ENCODE measurements around the gene ATXN2. TPM values are rescaled to one million over a fixed set of nuclear protein-coding genes. Genes with fewer than 3 reads are reported as not detected.

Gene ATXN2
- total RNA-seq, 2 experiments from 2014 or later = 36.1 to 81.4 TPM

DNA sequence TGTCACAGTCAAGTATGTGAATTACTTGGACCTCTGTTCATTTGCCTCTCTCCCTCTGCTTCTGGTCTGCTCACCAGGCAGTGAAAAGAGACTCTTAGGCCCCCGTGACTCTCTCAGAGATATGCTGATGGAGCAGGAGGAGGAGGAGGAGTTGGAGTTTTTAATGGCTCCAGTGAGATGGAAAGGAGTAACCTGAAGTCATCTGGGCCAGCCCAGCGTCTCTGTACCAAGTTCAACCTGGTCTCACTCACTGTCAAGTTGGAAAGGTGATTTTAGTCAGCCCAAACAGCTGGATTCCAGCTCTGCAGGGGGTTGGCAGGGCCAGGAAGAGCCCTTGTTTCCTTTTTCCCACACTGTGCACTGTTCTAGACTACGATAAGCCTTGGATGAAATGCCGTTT, 144.8 kb downstream of the ATXN2 start:
- Histone ChIP-seq H3K4me1 (ENCODE audit: insufficient read depth, low read length, poor library complexity, severe bottlenecking) (peaks cover 10% of the 10 kb centered on the region), H3K79me2 (ENCODE audit: insufficient read depth, low read depth, low read length) (no peaks in the 10 kb centered on the region), H3K4me3 (ENCODE audit: low read depth, low read length, poor library complexity, severe bottlenecking) (no peak overlapping the region), H3K9me3 (ENCODE audit: low read length) (no peaks in the 10 kb centered on the region), H4K20me1 (ENCODE audit: insufficient read depth, low read length) (no peaks in the 10 kb centered on the region; the same call in 1 of the 2 replicates), H2AFZ (ENCODE audit: low read length) (no peak overlapping the region), H3K27ac (ENCODE audit: low read depth, low read length, poor library complexity, severe bottlenecking) (no peak overlapping the region), H3K9me2 (ENCODE audit: insufficient read depth, low read length) (no peaks in the 10 kb centered on the region), H3K4me2 (ENCODE audit: low read length) (no peak overlapping the region), H3K36me3 (ENCODE audit: insufficient read depth, low read length) (peaks cover 78% of the 10 kb centered on the region)
- TF ChIP-seq, protein P1, sequence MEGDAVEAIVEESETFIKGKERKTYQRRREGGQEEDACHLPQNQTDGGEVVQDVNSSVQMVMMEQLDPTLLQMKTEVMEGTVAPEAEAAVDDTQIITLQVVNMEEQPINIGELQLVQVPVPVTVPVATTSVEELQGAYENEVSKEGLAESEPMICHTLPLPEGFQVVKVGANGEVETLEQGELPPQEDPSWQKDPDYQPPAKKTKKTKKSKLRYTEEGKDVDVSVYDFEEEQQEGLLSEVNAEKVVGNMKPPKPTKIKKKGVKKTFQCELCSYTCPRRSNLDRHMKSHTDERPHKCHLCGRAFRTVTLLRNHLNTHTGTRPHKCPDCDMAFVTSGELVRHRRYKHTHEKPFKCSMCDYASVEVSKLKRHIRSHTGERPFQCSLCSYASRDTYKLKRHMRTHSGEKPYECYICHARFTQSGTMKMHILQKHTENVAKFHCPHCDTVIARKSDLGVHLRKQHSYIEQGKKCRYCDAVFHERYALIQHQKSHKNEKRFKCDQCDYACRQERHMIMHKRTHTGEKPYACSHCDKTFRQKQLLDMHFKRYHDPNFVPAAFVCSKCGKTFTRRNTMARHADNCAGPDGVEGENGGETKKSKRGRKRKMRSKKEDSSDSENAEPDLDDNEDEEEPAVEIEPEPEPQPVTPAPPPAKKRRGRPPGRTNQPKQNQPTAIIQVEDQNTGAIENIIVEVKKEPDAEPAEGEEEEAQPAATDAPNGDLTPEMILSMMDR (conservative IDR thresholded peaks at IDR 0.05; ENCODE audit: low read length) = no peak
- no peak for TF ChIP-seq EZH2phosphoT487 (IDR thresholded peaks at IDR 0.05; ENCODE audit: borderline replicate concordance, low read depth, low read length)
- DNase-seq (ENCODE audit: low spot score) = no peak
- CTCF ChIA-PET (ENCODE audit: unreplicated experiment) = no interaction called here
- intact Hi-C loops (cut with micrococcal nuclease; ENCODE audit: unreplicated experiment) = no loop called here
- POLR2A ChIA-PET = interaction anchor here (0.6 kb wide), 1 partner anchor 63 kb away, joined by 8 read pairs; no protein-coding TSS in a partner anchor
- BruUV-seq (replicated peaks) = no TSS peak

DNA sequence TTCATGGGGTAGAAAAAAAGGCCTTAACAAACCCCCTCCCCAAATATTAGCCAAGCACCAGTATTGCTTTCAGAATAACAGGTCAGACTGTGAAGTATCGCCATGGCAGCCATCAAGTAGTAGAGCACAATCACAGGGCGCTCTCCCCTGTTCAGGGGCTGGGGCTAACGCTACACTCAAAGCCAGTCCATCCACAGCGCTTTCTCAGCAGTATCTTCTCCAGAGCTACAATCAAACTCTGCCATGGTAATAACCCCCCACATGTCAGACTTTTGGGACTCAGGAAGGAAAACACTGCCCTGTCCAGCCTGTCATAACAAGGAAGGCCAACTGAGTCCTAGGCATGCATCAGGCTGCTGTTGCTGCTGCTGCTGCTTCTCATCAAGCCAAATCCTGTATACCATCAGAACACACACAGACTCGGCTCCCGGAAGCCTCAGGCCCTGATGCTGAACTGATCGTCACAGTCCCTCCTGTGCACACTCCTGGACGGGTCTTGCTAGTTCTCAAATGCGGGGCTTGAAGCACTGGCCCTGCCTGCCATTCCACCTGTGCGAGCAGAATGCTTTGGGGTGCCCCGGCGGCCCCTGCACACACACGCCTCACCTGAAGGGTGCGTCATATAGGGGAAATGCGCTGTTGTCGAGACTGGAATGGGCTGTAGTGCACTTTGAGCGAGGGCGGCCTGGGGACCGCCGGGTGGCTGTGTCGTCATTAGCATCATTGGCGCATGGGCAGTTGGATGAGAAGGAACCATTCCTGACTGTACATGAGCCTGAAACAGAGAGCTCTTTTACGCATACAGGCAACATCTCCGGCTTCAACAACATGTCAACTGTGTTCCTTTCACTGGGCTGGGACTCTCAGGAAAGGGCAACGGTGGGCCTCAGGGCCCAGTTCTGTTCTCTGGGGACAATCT, 145.8 kb downstream of the ATXN2 start:
- intact Hi-C loops (cut with micrococcal nuclease; ENCODE audit: unreplicated experiment) = no loop called here
- ChIA-PET POLR2A (no interaction called here), CTCF (ENCODE audit: unreplicated experiment) (no interaction called here)
- Histone ChIP-seq H3K9me3 (ENCODE audit: low read length) (no peaks in the 10 kb centered on the region), H3K4me3 (ENCODE audit: low read depth, low read length, poor library complexity, severe bottlenecking) (no peak overlapping the region), H2AFZ (ENCODE audit: low read length) (no peak overlapping the region), H3K27ac (ENCODE audit: low read depth, low read length, poor library complexity, severe bottlenecking) (no peak overlapping the region), H3K9me2 (ENCODE audit: insufficient read depth, low read length) (no peaks in the 10 kb centered on the region), H3K79me2 (ENCODE audit: insufficient read depth, low read depth, low read length) (no peaks in the 10 kb centered on the region), H3K4me1 (ENCODE audit: insufficient read depth, low read length, poor library complexity, severe bottlenecking) (peaks cover 20% of the 10 kb centered on the region), H3K36me3 (ENCODE audit: insufficient read depth, low read length) (peaks cover 81% of the 10 kb centered on the region), H3K4me2 (ENCODE audit: low read length) (no peak overlapping the region), H4K20me1 (ENCODE audit: insufficient read depth, low read length) (no peaks in the 10 kb centered on the region; the same call in 1 of the 2 replicates)
- no peak for DNase-seq (ENCODE audit: low spot score)
- TF ChIP-seq, protein P1 (conservative IDR thresholded peaks at IDR 0.05; ENCODE audit: low read length) = no peak
- TF ChIP-seq EZH2phosphoT487 (IDR thresholded peaks at IDR 0.05; ENCODE audit: borderline replicate concordance, low read depth, low read length) = no peak
- no TSS peak for BruUV-seq (replicated peaks)
